HepG2 (cell line): ENCODE measurements around the gene TRPT1. TPM values are rescaled to one million over a fixed set of nuclear protein-coding genes. Genes with fewer than 3 reads are reported as not detected.

Experiments used
- ATM ChIP-seq: fragments of 450-650 bp; IDR thresholded peaks from 2 replicates; pipeline ENCODE4 v1.7.1; 2017; ENCODE audit warnings: mild to moderate bottlenecking, borderline replicate concordance
- FUBP1 ChIP-seq: sonication (generic); formaldehyde crosslinking; IDR thresholded peaks from 2 replicates; pipeline ENCODE4 v1.5.1; 2020; ENCODE audit warnings: missing genetic modification reagents, mild to moderate bottlenecking, borderline replicate concordance
- ONECUT2 ChIP-seq: sonication (generic); formaldehyde crosslinking; IDR thresholded peaks from 2 replicates; pipeline ENCODE4 v1.4.0; 2020; ENCODE audit warnings: missing genetic modification reagents
- POLR2AphosphoS5 ChIP-seq: IDR thresholded peaks from 2 replicates; pipeline ENCODE4 v1.6.1; 2012; ENCODE audit warnings: low read depth, low read length
- SNAPC4 ChIP-seq: sonication (generic); formaldehyde crosslinking; IDR thresholded peaks from 2 replicates; pipeline ENCODE4 v1.4.0; 2020; ENCODE audit warnings: mild to moderate bottlenecking, missing genetic modification reagents
- THAP7 ChIP-seq: sonication (generic); formaldehyde crosslinking; IDR thresholded peaks from 2 replicates; pipeline ENCODE4 v1.8.1; 2023; ENCODE audit warnings: mild to moderate bottlenecking, missing genetic modification reagents
- THAP8 ChIP-seq: sonication (generic); formaldehyde crosslinking; IDR thresholded peaks from 2 replicates; pipeline ENCODE4 v1.5.1; 2020; ENCODE audit warnings: missing genetic modification reagents, mild to moderate bottlenecking, borderline replicate concordance
- ZFP90 ChIP-seq: sonication (generic); formaldehyde crosslinking; IDR thresholded peaks from 2 replicates; pipeline ENCODE4 v1.8.0; 2022; ENCODE audit warnings: missing genetic modification reagents, mild to moderate bottlenecking, inconsistent platforms, borderline replicate concordance
- ZFP91 ChIP-seq: sonication (generic); formaldehyde crosslinking; IDR thresholded peaks from 2 replicates; pipeline ENCODE4 v1.9.0; 2022; ENCODE audit warnings: missing genetic modification reagents, mild to moderate bottlenecking, borderline replicate concordance
- ZNF142 ChIP-seq: sonication (generic); formaldehyde crosslinking; IDR thresholded peaks from 2 replicates; pipeline ENCODE4 v1.4.0; 2020; ENCODE audit warnings: missing genetic modification reagents
- ZNF652 ChIP-seq: IDR thresholded peaks from 2 replicates; pipeline ENCODE4 v1.6.1; 2016; ENCODE audit warnings: low read depth, borderline replicate concordance
- polyA plus RNA-seq, 8 experiments: library from polyadenylated mRNA; depleted of rRNA in 3 of 8; stranded (reverse) in 7 of 8; unstranded in 1 of 8; fragments of >200 nt; fragmentation: Illumina TruSeq in 4 of 8; extraction: Trizol in 4 of 8; gene quantifications; 2 replicates each; pipeline versions ENCODE4 v1.2.1 to v1.2.3, GENCODE V29; 2011 to 2016; ENCODE audit warnings: low read depth in 4 of 8, missing spikeins in 1 of 8, mixed read lengths in 1 of 8; ENCODE audit not compliant: insufficient read depth in 1 of 8
- total RNA-seq, 5 experiments: library from RNA; depleted of rRNA; stranded (reverse); fragments of >200 nt; fragmentation: Illumina TruSeq; extraction: Trizol; gene quantifications; 2 replicates each; pipeline ENCODE4 v1.2.3, GENCODE V29; 2016; ENCODE audit warnings: low read depth in 1 of 5

The TRPT1 gene
- total and polyA plus RNA-seq, 2 of the 13 experiments (the other 11 are each of a cell fraction or from before 2014, with no cell fraction given), result 24.8 to 40.7 TPM

- TF ChIP-seq FUBP1 (CRISPR knock-in tag) (no peak), THAP7 (CRISPR knock-in tag) (0 out of 2 replicates have a peak, but pooled peaks have one; percentile 19), SNAPC4 (CRISPR knock-in tag) (no peak), ZFP91 (CRISPR knock-in tag) (0 out of 2 replicates have a peak, but pooled peaks have one; percentile 25), ATM (no peak), ZFP90 (CRISPR knock-in tag) (peak; percentile 27; the same call in 1 of the 2 replicates), ZNF652 (CRISPR knock-in tag) (no peak), POLR2AphosphoS5 (peak; percentile 27; the same call in 1 of the 2 replicates), ONECUT2 (CRISPR knock-in tag) (no peak), ZNF142 (CRISPR knock-in tag) (no peak), THAP8 (0 out of 2 replicates have a peak, but pooled peaks have one; percentile 49)
These were observed 8.1 kb upstream of the TRPT1 start, which contains the start of gene VEGFB (continued) for GRCh38 chr11:64233913-64234586.
